ENCODE measurements around the gene INSR.

GRCh38 chr19:7152568-7152967 lies 141.6 kb downstream of the INSR start:
- no peak for TF ChIP-seq SP1 (IDR thresholded peaks at IDR 0.05)
- no peak for TF ChIP-seq CTBP1 (IDR thresholded peaks at IDR 0.05; ENCODE audit: borderline replicate concordance)
- TF ChIP-seq TARDBP (IDR thresholded peaks at IDR 0.05), result no peak
- no peak for TF ChIP-seq ELF4 (IDR thresholded peaks at IDR 0.05)
- no peak for TF ChIP-seq NFRKB (IDR thresholded peaks at IDR 0.05)
- no peak for TF ChIP-seq SUZ12 (IDR thresholded peaks at IDR 0.05)
- TF ChIP-seq ARNT (IDR thresholded peaks at IDR 0.05), result no peak
- no peak for TF ChIP-seq FOXM1 (IDR thresholded peaks at IDR 0.05; ENCODE audit: borderline replicate concordance)
